ENCODE results near the gene TM4SF4. TPM values are rescaled to one million over a fixed set of nuclear protein-coding genes. Genes with fewer than 3 reads are reported as not detected.
A peak's percentile ranks its signal among the peaks of the same experiment; 100 is the strongest.

Gene TM4SF4
- total and polyA plus RNA-seq, 4 donors = 184 to 230 (median 208) TPM

DNA sequence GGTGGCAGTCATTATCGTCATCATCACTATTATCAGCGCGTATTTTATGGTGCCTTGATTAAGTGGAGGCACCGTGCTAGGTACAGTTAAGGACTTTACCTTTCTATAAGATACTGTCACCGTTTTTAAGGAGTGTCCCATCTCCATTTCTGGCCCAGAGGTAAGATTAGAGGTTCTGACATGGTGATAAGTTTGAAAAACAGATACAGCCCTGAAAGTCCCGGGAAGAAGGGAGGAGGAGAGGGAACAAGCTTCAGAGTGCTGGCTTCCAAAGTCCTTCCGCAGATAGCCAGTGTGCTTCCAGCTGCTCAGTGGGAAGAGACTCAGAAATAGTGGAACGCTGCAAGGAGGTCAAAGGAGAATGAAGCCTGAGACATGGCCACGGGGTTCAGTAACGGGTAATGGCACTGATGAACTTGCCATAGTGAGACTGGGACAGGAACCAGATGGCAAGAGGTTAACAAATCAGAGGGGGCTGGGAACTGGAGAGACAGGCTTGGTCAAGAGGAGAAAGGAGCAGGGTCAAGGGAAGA is 9.1 kb upstream of the TM4SF4 start:
- H3K27me3 ChIP-seq (ENCODE audit: control insufficient read depth in 4 of 4, insufficient read depth in 4 of 4, low read length in 3 of 4) = no peaks in the 10 kb centered on the region
- H3K27ac ChIP-seq (ENCODE audit: low read depth in 1 of 2, low read length in 2 of 2) = no peak overlapping the region
- DNase-seq (ENCODE audit: low spot score) = no peak
- H3K9ac ChIP-seq (ENCODE audit: low read depth in 1 of 2, low read length in 2 of 2) = no peak overlapping the region
- WGBS = 79% methylated on average over 10 of the region's 10 CpGs
- peaks cover 2 to 17% (median 14%) of the 10 kb centered on the region in 4 donors for H3K4me1 ChIP-seq (ENCODE audit: control insufficient read depth in 4 of 4, insufficient read depth in 4 of 4, low read length in 3 of 4)
- no peaks in the 10 kb centered on the region for H3K36me3 ChIP-seq (ENCODE audit: control insufficient read depth in 4 of 4, insufficient read depth in 3 of 4, low read depth in 1 of 4, low read length in 3 of 4)
- TF ChIP-seq RAD21 (IDR thresholded peaks at IDR 0.05) (no peak), RXRA (IDR thresholded peaks at IDR 0.05) (peak in 1 of 2 donors; percentile 32), REST (IDR thresholded peaks at IDR 0.05) (no peak), NR2F2 (IDR thresholded peaks at IDR 0.05) (peak; percentile 88), FOXA2 (IDR thresholded peaks at IDR 0.05) (no peak), YY1 (IDR thresholded peaks at IDR 0.05) (no peak), FOXA1 (IDR thresholded peaks at IDR 0.05) (no peak)
- TF ChIP-seq, protein P1, sequence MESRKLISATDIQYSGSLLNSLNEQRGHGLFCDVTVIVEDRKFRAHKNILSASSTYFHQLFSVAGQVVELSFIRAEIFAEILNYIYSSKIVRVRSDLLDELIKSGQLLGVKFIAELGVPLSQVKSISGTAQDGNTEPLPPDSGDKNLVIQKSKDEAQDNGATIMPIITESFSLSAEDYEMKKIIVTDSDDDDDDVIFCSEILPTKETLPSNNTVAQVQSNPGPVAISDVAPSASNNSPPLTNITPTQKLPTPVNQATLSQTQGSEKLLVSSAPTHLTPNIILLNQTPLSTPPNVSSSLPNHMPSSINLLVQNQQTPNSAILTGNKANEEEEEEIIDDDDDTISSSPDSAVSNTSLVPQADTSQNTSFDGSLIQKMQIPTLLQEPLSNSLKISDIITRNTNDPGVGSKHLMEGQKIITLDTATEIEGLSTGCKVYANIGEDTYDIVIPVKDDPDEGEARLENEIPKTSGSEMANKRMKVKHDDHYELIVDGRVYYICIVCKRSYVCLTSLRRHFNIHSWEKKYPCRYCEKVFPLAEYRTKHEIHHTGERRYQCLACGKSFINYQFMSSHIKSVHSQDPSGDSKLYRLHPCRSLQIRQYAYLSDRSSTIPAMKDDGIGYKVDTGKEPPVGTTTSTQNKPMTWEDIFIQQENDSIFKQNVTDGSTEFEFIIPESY (IDR thresholded peaks at IDR 0.05) = no peak
- TF ChIP-seq, protein P2, sequence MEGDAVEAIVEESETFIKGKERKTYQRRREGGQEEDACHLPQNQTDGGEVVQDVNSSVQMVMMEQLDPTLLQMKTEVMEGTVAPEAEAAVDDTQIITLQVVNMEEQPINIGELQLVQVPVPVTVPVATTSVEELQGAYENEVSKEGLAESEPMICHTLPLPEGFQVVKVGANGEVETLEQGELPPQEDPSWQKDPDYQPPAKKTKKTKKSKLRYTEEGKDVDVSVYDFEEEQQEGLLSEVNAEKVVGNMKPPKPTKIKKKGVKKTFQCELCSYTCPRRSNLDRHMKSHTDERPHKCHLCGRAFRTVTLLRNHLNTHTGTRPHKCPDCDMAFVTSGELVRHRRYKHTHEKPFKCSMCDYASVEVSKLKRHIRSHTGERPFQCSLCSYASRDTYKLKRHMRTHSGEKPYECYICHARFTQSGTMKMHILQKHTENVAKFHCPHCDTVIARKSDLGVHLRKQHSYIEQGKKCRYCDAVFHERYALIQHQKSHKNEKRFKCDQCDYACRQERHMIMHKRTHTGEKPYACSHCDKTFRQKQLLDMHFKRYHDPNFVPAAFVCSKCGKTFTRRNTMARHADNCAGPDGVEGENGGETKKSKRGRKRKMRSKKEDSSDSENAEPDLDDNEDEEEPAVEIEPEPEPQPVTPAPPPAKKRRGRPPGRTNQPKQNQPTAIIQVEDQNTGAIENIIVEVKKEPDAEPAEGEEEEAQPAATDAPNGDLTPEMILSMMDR (IDR thresholded peaks at IDR 0.05; ENCODE audit: low read depth, low read length, missing input control) = no peak
- TF ChIP-seq, protein P3, sequence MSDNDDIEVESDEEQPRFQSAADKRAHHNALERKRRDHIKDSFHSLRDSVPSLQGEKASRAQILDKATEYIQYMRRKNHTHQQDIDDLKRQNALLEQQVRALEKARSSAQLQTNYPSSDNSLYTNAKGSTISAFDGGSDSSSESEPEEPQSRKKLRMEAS (IDR thresholded peaks at IDR 0.05) = no peak
- no peaks in the 10 kb centered on the region for H3K9me3 ChIP-seq (ENCODE audit: control insufficient read depth in 4 of 4, low read length in 3 of 4)
- no peak overlapping the region for H3K4me3 ChIP-seq (ENCODE audit: low read depth in 1 of 3, low read length in 3 of 3)

- H3K4me1 ChIP-seq (ENCODE audit: control insufficient read depth in 4 of 4, insufficient read depth in 4 of 4, low read length in 3 of 4) = peaks cover 2 to 17% (median 14%) of the 10 kb centered on the region in 4 donors
- WGBS = 90% methylated on average over 4 of the region's 4 CpGs
- no peaks in the 10 kb centered on the region for H3K27me3 ChIP-seq (ENCODE audit: control insufficient read depth in 4 of 4, insufficient read depth in 4 of 4, low read length in 3 of 4)
- TF ChIP-seq JUND (IDR thresholded peaks at IDR 0.05) (no peak), FOXA1 (IDR thresholded peaks at IDR 0.05) (no peak)
- no peak for DNase-seq (ENCODE audit: low spot score)
- H3K36me3 ChIP-seq (ENCODE audit: control insufficient read depth in 4 of 4, insufficient read depth in 3 of 4, low read depth in 1 of 4, low read length in 3 of 4) = no peaks in the 10 kb centered on the region
- no peak overlapping the region for H3K9ac ChIP-seq (ENCODE audit: low read depth in 1 of 2, low read length in 2 of 2)
- no peaks in the 10 kb centered on the region for H3K9me3 ChIP-seq (ENCODE audit: control insufficient read depth in 4 of 4, low read length in 3 of 4)
- no peak overlapping the region for H3K4me3 ChIP-seq (ENCODE audit: low read depth in 1 of 3, low read length in 3 of 3)
- no peak overlapping the region for H3K27ac ChIP-seq (ENCODE audit: low read depth in 1 of 2, low read length in 2 of 2)
Observed at GRCh38 chr3:149466192-149466591, 8.3 kb upstream of the TM4SF4 start.

All from liver (tissue), 9 donors.